Skeletal muscle cell (primary cell): ENCODE results near the gene SORBS2.
"Not testable (repeated sequence)": the region's sequence is repeated elsewhere in the genome, so short reads cannot be mapped to it uniquely, and the experiment has no call there.

ENCODE experiments used
- DNase-seq: peaks from one replicate; pipeline ENCODE4 v3.0.0-alpha.2; 2010; ENCODE audit warnings: low read depth
- H3K4me3 ChIP-seq: 2 replicates; pipeline ENCODE4 v1.5.1; 2011; ENCODE audit warnings: low read depth, mild to moderate bottlenecking, control low read depth, low read length, moderate library complexity

SORBS2 gene

DNA sequence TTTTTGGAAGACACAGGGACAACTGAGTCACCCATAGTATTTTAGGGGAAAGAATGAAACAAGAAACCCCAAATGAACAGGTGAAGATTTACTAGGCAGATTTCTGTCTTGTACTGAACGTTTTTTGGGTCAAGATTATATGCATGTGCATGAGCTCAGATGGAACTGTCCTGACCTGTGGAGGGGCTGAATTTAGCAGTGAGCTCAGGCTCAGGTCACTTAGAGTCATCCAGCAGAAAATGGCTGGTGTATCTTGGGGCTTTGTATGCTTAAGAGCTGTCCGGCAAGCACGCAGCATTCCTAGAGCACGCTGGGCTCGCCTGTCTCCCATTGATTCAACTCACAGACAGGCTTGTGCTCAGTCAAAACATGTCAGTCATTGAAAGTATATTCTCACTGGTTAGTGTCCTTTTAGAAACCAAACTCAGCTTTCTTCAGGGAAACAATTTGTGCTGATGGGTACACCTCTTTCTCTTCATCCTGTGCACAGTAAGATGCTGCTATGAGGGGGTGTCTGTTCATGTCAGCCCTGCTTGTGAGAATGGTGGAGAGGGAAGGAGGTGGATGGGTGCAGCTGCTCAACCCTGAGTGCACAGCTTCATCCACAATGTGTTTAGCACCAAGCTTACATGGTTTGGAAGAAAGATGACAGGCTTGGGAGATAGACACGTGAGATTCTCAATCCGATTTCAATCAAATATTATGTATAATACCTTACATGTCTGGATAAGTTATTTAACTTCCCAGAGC, 229.2 kb downstream of the SORBS2 start:
- no peak for DNase-seq
- no peak overlapping the region for H3K4me3 ChIP-seq

DNA sequence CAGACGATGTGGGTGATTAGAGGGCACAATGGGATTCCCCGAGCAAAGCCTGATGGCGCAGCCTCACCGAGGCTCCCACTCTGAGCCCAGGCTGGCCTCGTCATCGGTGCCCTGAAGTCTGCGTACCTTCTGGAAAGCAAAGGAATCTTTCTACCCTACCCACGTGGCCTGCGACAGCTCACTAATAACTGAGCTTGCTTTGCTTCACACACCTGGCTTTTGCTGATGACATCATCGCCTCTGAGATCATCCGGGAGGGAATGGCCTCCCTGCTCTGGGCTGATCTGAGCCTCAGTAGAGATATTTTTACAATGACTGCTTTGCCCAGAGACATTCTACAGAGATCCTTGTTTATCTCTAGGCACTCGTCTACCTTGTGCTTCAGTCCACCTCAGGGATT, 231.3 kb downstream of the SORBS2 start:
- DNase-seq: no peak
- H3K4me3 ChIP-seq: no peak overlapping the region

DNA sequence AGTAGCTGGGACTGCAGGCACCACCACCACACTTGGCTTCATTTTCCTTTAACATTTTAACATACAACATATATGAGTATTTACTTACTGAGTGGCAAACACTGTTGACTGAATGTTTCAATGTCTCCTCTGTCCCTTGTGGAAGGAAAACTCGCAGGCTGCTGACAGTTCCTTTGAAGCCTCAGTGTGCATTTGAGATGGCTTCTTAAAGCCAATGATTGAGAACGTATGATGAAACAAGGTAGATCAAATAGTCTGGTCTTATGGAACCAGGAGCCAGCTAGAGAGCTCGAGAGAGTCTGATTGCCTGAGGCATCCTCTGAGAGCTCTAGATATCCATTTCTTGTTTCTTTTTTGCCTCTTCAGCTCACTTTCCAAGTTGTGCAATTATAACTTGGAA, 233.7 kb downstream of the SORBS2 start:
- no peak for DNase-seq
- no peak overlapping the region for H3K4me3 ChIP-seq

DNA sequence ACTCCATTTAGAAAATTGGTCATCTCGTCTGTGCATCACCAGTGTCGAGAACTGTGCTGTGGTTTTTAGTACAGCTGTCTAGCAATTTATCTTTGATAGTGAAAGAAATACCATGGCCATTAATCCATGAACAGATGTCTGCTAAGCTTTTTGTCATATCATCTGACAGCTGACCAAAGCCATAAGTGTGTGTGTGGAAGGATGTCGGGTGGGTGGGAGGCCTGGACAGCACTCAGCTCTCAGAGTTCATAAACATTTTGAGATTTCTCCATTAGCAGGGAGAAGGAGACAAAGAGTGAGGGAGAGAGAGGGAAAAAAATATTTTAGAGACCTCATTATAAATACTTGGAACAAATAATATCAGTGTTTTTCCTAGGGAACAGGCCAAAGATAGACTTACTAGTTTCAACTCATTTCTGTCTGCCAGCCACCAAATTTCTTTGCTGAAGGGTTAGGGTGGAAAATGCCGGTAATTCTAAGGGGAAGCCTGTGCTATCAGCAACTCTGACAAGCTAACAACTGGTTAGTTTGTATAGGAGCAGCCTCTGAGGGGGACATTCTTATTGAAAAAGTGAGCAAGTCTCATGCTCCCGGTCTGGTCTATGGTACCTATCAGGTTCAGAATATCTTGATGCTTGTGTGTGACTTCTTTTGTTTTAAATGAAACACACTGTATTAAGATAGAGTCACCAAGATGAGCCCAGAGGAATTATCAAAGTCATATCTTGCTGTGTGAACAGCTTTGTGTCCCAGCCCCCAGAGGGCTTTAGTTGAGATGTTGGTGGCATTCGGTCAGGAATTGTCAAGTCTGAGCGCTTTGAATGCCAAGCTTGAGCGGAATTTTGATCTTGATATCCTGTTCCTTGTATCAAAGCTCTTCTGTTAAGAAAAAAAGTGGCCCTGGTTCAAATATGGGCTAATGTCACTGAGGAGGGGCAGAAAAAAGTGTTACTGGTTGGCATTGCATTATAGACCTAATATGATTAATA, 234.7 kb downstream of the SORBS2 start:
- no peak overlapping the region for H3K4me3 ChIP-seq
- peak; percentile 59 for DNase-seq

DNA sequence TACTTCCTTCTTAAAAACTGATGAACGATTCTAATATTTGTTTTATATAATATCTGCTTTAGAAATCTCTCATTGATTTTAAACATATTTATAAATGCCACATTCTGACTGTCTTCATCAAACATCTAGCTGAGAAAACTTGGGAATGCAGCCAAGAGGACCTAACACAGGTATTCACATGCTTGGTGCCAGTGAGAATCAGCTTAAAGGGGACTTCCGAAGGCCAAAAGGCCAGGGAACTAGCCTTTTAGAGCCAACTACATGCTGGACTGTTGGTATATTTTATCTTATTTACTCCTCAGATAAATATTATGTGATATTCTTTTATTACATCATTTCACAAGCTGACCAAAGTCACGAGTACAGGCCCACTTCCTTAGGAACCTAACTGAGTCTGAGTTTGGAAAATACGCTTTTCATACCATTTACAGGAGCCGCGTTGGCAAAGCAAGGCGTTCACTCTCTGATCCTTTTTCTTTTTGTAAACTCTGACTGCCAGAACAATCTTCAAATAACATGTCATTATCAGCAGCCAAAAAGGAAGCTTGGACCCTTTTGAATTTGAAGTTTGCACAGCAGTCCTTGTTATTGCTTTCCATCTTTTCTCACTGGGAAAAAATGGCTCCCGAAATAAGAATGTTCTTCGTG, 235.6 kb downstream of the SORBS2 start:
- no peak for DNase-seq

DNA sequence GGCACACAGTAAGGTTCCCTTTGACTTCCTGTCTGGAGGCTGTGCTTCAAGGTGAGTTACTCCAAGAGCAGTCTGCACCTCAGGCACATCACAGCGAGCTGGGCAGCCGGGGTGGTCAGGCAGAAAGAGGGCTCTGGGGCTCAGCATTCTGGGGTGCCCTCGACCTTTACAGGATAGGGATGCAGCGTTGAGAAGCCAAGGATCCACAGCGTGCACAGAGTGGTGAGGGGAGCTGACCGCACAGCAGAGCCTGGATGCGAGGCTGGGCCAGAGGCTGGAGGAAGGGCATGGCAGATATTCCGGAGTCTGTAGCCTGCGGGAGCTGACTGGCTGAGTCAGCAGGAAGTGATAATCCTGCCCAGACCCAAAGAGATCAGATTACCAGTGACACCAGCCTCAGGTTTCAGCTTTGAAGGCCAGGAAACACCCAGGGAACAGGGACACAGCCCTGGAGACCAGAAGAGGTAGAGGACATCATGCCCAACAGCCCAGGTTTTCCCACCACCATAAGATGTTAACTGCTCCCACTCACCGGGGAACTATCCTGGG, 238.3 kb downstream of the SORBS2 start:
- peak; percentile 69 for DNase-seq
- no peak overlapping the region for H3K4me3 ChIP-seq

More for the DNA sequence above, 235.6 kb downstream of the SORBS2 start:
- H3K4me3 ChIP-seq: no peak overlapping the region

DNA sequence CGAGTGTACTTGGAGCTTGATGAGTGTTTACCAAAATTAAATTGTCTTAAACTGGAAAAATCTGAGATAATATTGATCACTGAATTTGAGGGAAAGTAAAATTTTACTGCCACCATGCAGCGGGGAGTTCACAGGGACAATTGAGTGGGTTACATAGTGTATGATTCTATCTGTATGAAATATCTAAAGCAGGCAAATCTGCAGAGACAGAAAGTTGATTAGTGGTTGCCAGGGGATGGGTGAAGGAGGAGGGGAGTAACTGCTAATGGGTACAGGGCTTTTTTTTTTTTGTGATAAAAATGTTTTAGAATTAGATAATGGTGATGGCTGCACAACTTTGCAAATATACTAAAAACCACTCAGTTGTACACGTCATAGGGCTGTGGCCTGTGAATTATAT, 241.3 kb downstream of the SORBS2 start:
- DNase-seq: no peak
- no peak overlapping the region for H3K4me3 ChIP-seq

DNA sequence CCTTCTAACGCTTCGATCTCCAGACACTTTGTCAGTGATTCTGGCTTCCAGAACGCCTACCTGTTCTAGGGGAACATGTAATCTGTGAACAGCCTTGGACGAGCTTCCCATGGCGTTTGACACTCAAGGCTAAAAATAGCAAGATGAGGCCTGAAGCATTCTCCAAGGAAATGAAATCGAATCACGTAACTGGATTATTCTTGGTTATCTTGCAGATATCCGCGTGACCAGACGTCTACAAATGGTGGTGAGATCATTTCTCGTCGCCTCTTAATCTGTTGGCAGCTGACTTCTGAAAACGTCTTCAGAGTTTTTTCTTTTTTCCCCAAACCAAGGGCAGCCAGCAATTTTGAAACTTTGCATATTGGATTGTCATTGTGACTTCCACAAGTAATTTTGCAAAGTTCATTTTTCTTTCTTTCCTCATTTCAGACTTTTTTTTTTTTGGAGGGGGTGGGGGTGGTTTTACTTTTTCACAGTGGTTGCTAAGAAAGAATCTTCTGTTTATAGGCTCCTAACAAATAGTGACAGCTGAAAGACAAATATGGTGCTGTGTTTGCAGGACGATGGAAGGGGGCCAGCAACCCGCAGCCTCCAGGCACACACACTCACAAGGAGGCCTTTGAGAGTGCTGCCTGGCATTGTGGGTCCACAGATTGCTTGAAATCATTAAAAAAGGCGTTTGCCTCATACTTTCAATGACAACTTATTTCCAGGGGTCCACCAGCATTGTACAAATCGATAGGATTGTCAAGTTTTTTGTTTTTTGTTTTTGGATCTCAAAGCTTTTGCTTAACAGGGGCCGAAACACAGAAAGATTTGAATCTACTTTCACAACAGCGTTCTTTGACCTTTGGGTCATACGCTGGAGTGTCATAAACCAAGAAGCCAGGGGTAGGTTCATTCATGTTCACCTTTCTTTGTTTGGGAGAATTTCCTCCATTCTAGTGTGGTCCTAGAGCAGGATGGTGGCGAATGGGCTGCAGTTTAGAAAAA, 244.3 kb downstream of the SORBS2 start:
- H3K4me3 ChIP-seq: no peak overlapping the region
- peak; percentile 67 for DNase-seq

DNA sequence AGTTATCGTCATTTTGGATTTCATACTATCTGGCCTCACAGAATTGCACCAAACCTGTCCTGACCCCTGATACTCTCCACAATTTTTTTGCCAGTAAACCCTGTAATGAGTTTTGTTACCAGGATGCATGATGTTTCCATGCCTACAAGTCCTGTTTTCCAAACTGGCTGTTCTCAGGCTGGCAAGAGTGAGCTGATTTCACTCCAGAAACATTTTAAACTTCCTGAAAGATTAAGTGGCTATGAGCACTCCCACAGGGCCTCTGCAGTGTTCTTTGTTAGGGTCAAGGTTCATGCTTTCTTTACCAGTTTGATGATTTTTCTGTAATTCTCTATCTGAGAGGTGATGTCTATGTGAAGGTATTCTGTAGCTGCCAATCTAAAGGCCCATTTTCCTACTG, 245.0 kb downstream of the SORBS2 start:
- H3K4me3 ChIP-seq: no peak overlapping the region
- peak; percentile 69 for DNase-seq

DNA sequence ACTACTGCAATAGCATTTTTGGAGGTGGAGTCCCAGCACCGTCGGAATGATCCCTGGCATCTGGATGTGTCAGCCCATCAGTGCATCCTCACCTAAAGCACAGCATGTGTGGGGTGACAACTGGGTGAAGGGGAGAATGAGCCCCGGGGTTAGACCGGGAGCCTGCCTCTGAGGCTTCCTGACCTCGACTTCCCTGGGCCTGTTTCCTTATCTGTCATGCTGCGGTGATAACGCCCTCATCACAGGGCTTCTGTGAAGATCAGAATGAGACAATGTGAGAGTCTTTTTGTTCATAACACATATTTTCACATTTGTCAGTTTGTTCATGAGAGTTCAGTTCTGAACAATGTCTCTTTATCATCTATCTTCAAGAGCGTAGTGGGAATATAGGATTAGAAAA, 245.6 kb downstream of the SORBS2 start:
- H3K4me3 ChIP-seq: no peak overlapping the region
- DNase-seq: no peak

DNA sequence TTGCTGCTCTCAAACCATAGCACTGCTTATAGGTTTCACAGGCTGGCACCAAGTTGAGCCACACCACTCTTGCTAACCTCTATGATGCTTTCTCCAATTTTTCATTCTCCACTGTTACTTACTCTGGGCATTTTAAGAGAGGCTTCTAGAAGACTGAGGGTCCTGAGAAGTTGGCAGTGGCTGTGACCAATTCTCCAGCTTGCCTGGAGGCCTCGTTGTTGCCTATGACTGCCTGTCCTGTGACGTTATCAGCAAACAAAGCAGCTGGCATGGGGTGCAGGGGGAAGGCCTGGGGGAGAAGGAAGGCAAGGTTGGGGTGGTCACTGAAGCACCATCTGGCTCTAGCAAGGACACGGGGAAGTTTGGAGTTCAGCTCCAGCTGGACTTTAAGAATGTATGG, 246.3 kb downstream of the SORBS2 start:
- DNase-seq: no peak
- H3K4me3 ChIP-seq: no peak overlapping the region

DNA sequence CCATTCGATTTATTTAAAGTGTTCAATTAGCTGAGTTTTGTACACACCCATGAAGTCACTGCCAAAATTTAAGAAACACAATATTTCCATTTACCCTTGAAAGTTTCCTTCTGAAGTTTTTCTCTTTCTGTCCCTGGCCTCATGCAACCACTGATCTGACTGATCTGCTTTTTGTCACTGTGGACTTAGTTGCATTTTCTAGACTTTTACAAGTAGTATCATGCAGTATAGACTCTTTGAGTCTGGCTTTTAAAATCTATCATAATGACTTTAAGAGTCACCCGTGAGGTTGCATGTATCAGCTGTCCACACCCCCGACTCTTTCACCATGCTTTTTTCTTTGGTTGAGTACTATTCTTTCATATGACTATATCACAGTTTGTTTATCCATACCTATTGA, 247.6 kb downstream of the SORBS2 start:
- H3K4me3 ChIP-seq: no peak overlapping the region
- DNase-seq: no peak

DNA sequence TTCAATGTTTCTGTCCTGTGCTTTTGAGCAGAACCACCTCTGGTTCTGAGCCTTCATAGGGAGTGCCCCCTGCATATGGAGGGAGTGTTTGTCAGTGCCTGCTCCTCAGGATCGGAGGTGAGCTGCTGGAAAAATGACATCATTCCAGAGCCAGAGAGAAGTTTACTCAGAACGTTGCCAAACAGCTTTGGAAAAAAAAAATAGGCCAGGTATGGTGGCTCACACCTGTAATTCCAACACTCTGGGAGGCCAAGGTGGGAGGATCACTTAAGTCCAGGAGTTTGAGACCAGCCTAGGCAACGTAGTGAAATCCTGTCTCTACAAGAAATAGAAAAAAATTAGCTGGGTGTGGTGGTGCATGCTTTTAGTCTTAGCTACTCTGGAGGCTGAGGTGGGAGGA, 249.5 kb downstream of the SORBS2 start:
- no peak overlapping the region for H3K4me3 ChIP-seq
- no peak for DNase-seq

DNA sequence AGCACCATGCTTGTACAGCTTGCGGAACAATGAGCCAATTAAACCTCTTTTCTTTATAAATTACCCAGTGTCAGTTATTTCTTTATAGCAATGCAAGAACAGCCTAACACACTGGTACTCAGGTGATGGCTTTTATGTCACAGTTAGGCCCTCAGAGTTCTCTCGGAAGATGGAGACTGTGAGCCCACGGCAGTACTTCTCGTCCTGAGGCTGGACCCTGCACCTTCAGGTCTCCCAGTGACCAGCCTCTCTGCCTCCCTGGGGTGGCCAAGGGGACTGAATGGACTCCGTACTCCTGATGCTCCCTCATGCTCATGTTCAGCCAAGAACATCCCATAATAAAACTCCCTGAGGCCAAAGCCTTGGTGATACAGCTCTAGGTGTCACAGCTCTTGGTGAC, 251.7 kb downstream of the SORBS2 start:
- H3K4me3 ChIP-seq: no peak overlapping the region
- no peak for DNase-seq

DNA sequence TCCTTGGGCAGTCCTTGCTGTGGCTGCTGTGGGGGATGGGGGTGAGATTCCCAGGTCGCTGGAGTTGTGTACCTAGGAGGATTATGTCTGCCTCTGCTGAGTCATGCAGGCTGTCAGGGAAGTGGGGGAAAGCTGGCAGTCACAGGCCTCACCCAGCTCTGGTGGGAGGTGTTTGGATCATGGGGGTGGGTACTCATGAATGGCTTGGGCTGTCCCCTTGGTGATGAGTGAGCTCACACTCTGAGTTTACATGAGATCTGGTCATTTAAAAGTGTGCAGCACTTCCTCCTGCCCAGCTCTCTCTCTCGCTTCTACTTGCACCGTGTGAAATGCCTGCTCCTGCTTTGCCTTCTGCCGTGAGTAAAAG, 252.1 kb downstream of the SORBS2 start:
- no peak overlapping the region for H3K4me3 ChIP-seq
- DNase-seq: peak; percentile 72

DNA sequence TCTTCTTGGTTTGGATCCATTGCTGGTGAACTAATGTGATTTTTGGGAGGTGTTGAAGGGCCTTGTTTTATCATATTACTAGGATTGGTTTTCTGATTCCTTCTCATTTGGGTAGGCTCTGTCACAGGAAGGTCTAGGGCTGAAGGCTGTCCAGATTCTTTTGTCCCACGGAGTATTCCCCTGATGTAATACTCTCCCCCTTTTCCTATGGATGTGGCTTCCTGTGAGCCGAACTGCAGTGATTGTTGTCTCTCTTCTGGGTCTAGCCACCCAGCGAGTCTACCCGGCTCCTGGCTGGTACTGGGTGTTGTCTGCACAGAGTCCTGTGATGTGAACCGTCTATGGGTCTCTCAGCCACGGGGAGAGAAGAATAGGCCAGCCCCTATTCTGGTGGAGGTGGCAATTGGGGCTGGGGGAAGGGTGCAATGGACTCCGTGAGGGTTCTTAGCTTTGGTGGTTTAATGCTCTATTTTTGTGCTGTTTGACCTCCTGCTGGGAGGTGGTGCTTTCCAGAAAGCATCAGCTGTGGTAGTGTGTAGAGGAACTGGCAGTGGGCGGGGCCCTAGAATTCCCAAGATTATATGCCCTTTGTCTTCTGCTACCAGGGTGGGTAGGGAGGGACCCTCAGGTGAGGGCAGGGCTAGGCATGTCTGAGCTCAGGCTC, 252.6 kb downstream of the SORBS2 start:
- H3K4me3 ChIP-seq, DNase-seq: not testable (repeated sequence)

DNA sequence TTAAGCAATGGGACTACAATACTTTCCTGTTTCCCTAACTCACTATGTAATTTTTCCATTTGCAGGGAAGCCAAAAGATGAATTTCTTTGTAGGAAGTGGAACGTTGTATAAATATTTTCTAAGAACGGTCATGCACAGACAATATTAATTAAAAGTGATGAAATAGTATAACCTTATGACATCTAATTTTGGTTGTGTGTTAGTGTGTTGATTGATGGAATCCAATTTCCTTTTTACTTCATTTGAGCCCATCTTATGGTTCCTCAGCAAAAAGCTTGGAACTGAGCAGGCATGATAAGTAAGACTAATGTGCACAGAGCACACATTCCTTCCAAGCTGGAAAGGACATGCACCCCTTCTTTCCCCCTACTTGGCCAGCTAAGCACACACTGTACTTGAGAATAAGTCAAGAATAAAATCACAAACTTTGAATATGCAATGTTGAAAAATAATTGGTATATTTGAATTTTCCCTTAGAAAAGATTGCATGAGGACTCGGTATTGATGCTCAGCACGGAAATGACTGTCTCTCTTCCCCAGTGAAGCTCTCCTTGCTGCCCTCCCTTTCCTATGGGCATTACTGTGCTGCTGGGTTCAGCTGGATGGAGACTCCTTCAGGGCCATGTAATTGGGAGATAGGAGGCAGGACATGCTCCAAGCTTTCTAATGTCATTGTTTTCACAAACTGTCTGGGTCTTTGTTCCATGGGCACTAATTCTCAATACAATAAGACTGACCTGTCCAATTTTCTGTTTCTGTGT, 257.4 kb downstream of the SORBS2 start:
- H3K4me3 ChIP-seq: no peak overlapping the region
- DNase-seq: no peak

DNA sequence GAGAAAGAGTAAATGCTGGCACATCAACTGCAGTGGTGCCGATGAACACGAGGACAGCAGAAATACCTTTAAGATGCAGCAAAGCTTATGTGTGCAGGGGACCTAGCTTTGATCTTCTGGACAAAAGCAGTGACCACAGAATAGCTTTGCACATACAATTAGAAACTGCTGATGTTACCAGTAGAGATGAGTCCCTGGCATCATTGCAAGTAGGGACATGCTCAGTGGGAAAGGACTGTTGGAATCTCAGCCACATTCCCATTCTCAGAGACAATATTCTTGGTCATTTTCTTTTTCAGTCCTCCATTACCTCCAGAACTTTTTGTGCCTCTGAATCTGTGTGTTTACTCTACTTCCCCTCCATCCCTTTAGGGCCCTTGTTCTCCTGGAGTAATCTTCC, 259.7 kb downstream of the SORBS2 start:
- no peak overlapping the region for H3K4me3 ChIP-seq
- DNase-seq: no peak
